HepG2 (cell line): ENCODE measurements around the gene SLC6A5. TPM values are rescaled to one million over a fixed set of nuclear protein-coding genes. Genes with fewer than 3 reads are reported as not detected.
A peak's percentile ranks its signal among the peaks of the same experiment; 100 is the strongest.

Source experiments
- ATAC-seq: fragments of 200-7000 bp; cut with Tn5 transposase; 3 replicates; pipeline ENCODE4 v1.9.1; 2020; ENCODE audit warnings: mild to moderate bottlenecking, moderate library complexity
- BruUV-seq: library from RNA; stranded (reverse); fragments of 400-500 nt; replicated peaks from 2 replicates; lab custom pipeline; 2021; lab: Mats Ljungman, UMichigan
- CTCF ChIA-PET: fragments of 300-600 bp; formaldehyde crosslinking; extraction: SDS; loops from one replicate; lab custom pipeline; 2021; ENCODE audit warnings: low total read pairs, inconsistent platforms, low intra/inter-chr PET ratio; lab: Yijun Ruan, JAX
- POLR2A ChIA-PET: fragments of 350-600 bp; sonication (Branson Sonifier 250); formaldehyde crosslinking; loops from one replicate; lab custom pipeline; 2020; ENCODE audit warnings: antibody characterized with exemption, inconsistent platforms; lab: Yijun Ruan, JAX
- DNase-seq: peaks from one replicate; pipeline ENCODE4 v3.0.0-alpha.2; 2015; ENCODE audit warnings: low spot score
- FAIRE-seq: peaks from 3 replicates; lab custom pipeline; 2011; peaks lifted over from hg19 to GRCh38; lab: Jason Lieb, UNC
- H2AFZ ChIP-seq: one replicate; pipeline ENCODE4 v1.6.1; 2011; ENCODE audit warnings: low read length, inconsistent platforms
- H3K27ac ChIP-seq: fragments of 300-600 bp; 3 replicates; pipeline ENCODE4 v1.8.0; 2011; ENCODE audit warnings: mixed run types, mild to moderate bottlenecking, mixed read lengths, low read length, inconsistent platforms; ENCODE audit not compliant: insufficient read depth; ENCODE audit errors: extremely low read length
- H3K27me3 ChIP-seq, 2 experiments: fragments of 200-600 bp in 1 of 2; 2 replicates in 1 of 2; 3 replicates in 1 of 2; pipeline versions ENCODE4 v1.6.0 to v1.8.0; 2011; ENCODE audit warnings: low read length in 2 of 2, mild to moderate bottlenecking in 2 of 2, moderate library complexity in 2 of 2, inconsistent platforms in 1 of 2; ENCODE audit not compliant: insufficient read depth in 2 of 2, control insufficient read depth in 1 of 2
- H3K36me3 ChIP-seq, 2 experiments: fragments of 200-600 bp in 1 of 2; replicated peaks in 1 of 2; 2 replicates in 1 of 2; 3 replicates in 1 of 2; pipeline versions ENCODE4 v1.5.1 to v1.8.0; 2011; ENCODE audit warnings: low read length in 2 of 2, inconsistent platforms in 1 of 2; ENCODE audit not compliant: insufficient read depth in 2 of 2, control insufficient read depth in 1 of 2
- H3K4me1 ChIP-seq: 2 replicates; pipeline ENCODE4 v1.5.1; 2012; ENCODE audit warnings: low read length, inconsistent platforms; ENCODE audit not compliant: insufficient read depth
- H3K4me2 ChIP-seq: 2 replicates; pipeline ENCODE4 v1.6.0; 2011; ENCODE audit warnings: low read depth, low read length, inconsistent platforms
- H3K4me3 ChIP-seq, 3 experiments: fragments of 200-600 bp in 1 of 3; sonication (generic), shearing (Covaris generic) in 1 of 3; replicated peaks in 1 of 3; 2 replicates each; pipeline ENCODE4 v1.5.1; 2011 to 2016; ENCODE audit warnings: low read length in 3 of 3, inconsistent platforms in 2 of 3, low read depth in 2 of 3, mild to moderate bottlenecking in 2 of 3, control low read depth in 1 of 3, mixed read lengths in 1 of 3; ENCODE audit not compliant: insufficient read depth in 1 of 3
- H3K79me2 ChIP-seq: one replicate; pipeline ENCODE4 v1.6.1; 2011; ENCODE audit warnings: low read length, inconsistent platforms; ENCODE audit not compliant: insufficient read depth
- H3K9ac ChIP-seq: 2 replicates; pipeline ENCODE4 v1.6.0; 2011; ENCODE audit warnings: mild to moderate bottlenecking, low read depth, low read length, inconsistent platforms; ENCODE audit not compliant: insufficient read depth
- H3K9me3 ChIP-seq: 2 replicates; pipeline ENCODE4 v1.5.1; 2012; ENCODE audit warnings: mild to moderate bottlenecking, low read length
- H4K20me1 ChIP-seq: 2 replicates; pipeline ENCODE4 v1.6.0; 2011; ENCODE audit warnings: inconsistent platforms, mild to moderate bottlenecking, low read length, moderate library complexity; ENCODE audit not compliant: insufficient read depth
- ETV5 ChIP-seq: IDR thresholded peaks from 2 replicates; pipeline ENCODE4 v1.6.1; 2018; ENCODE audit warnings: missing biosample characterization, missing genetic modification reagents, inconsistent platforms, borderline replicate concordance
- KAT2B ChIP-seq: fragments of 150-350 bp; IDR thresholded peaks from 2 replicates; pipeline ENCODE4 v1.6.1; 2014; ENCODE audit warnings: low read depth, low read length, borderline replicate concordance
- MAFK ChIP-seq, 2 experiments: IDR thresholded peaks in 1 of 2; conservative IDR thresholded peaks in 1 of 2; 2 replicates each; pipeline ENCODE4 v1.6.1; 2011; ENCODE audit warnings: improper control_type of control experiment in 2 of 2, low read length in 2 of 2
- SOX5 ChIP-seq: IDR thresholded peaks from 2 replicates; pipeline ENCODE4 v1.6.1; 2016; ENCODE audit warnings: borderline replicate concordance
- TBX3 ChIP-seq: fragments of 450-650 bp; IDR thresholded peaks from 2 replicates; pipeline ENCODE4 v1.6.1; 2017; ENCODE audit warnings: antibody characterized with exemption, mild to moderate bottlenecking, inconsistent platforms, borderline replicate concordance
- ZNF331 ChIP-seq: sonication (generic); formaldehyde crosslinking; IDR thresholded peaks from 2 replicates; pipeline ENCODE4 v1.4.0; 2020; ENCODE audit warnings: missing genetic modification reagents
- WGBS: methylation state at CpG from one replicate; pipeline ENCODE4 v1.1.6; 2017; ENCODE audit warnings: low lambda C conversion rate; 5-methylcytosine and 5-hydroxymethylcytosine counted together
- in situ Hi-C: cut with HindIII; loops from 2 replicates; pipeline ENCODE4 v1.10.0; 2017; ENCODE audit warnings: low pct_unique_long_range_greater_than_20kb; ENCODE audit not compliant: extremely low pct_ligation_motif_present
- intact Hi-C: fragments of 100-400 bp; cut with micrococcal nuclease; formaldehyde crosslinking; loops from one replicate; pipeline ENCODE4 v1.10.0; 2022; ENCODE audit not compliant: unreplicated experiment
- polyA plus RNA-seq, 8 experiments: library from polyadenylated mRNA; depleted of rRNA in 3 of 8; stranded (reverse) in 7 of 8; unstranded in 1 of 8; fragments of >200 nt; fragmentation: Illumina TruSeq in 4 of 8; extraction: Trizol in 4 of 8; gene quantifications; 2 replicates each; pipeline versions ENCODE4 v1.2.1 to v1.2.3, GENCODE V29; 2011 to 2016; ENCODE audit warnings: low read depth in 4 of 8, missing spikeins in 1 of 8, mixed read lengths in 1 of 8; ENCODE audit not compliant: insufficient read depth in 1 of 8
- total RNA-seq, 5 experiments: library from RNA; depleted of rRNA; stranded (reverse); fragments of >200 nt; fragmentation: Illumina TruSeq; extraction: Trizol; gene quantifications; 2 replicates each; pipeline ENCODE4 v1.2.3, GENCODE V29; 2016; ENCODE audit warnings: low read depth in 1 of 5
- TF ChIP-seq, protein P1 (sequence below): sonication (generic); formaldehyde crosslinking; IDR thresholded peaks from 2 replicates; pipeline ENCODE4 v1.9.0; 2022; ENCODE audit warnings: missing genetic modification reagents, mild to moderate bottlenecking, borderline replicate concordance

The SLC6A5 gene
- total and polyA plus RNA-seq, 2 of the 13 experiments (the other 11 are each of a cell fraction or from before 2014, with no cell fraction given): not detected

DNA sequence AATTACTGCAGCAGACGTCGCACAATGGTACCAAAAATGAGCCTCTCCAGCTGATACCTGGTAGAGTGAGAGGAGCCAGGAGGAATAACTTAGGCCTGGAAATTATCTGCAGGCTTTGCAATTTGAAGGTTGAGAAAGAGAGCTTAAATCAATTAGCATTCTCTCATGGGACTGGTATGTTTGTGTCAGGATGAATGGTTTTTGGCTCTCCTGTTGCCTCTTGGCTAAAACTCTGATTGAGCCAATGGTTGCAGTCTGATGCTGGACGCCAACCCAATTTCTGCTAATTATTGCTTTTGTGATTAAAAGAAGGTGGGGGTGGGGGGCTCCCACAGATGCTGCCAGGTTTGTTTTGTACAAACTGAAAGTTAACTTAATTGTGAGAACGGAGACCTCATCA, 57.5 kb downstream of the SLC6A5 start (continued):
- TF ChIP-seq ZNF331 (CRISPR knock-in tag) (no peak), MAFK (conservative IDR thresholded peaks at IDR 0.05 in 1 of 2, IDR thresholded peaks at IDR 0.05 in 1 of 2; ENCODE audit: low read length in 2 of 2) (no peak), KAT2B (no peak)

DNA sequence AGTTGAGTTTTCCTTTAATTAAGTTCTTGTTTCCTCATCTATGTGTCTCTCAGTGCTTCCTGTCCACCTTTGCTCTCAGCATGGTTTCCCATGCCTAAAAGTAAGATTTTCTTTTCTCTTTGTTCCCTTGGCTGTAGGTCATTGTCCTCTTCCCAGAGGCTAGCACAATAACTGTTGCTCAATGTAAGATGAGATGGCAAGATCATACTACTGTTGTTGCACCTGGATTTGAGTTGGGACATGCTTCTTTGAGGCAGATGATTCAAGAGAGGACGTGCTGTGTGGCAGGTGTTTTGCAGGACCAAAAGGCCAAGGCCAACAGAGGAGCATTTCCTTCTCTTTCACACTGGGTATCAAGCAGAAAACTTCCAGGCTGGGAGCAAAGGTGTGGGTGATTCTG, 58.7 kb downstream of the SLC6A5 start:
- in situ Hi-C loops (loop anchor here (25.0 kb wide), 1 partner anchor 1479 kb away; no protein-coding TSS in a partner anchor), intact Hi-C loops (no loop called here)
- no peak for FAIRE-seq
- Histone ChIP-seq H3K36me3 (no peaks in the 10 kb centered on the region), H3K4me2 (no peak overlapping the region), H3K79me2 (no peaks in the 10 kb centered on the region), H3K4me3 (no peak overlapping the region), H3K4me1 (peaks cover 8% of the 10 kb centered on the region; the same call in 1 of the 2 replicates), H3K9me3 (no peaks in the 10 kb centered on the region), H4K20me1 (no peaks in the 10 kb centered on the region), H2AFZ (no peak overlapping the region), H3K27me3 (peaks cover 0 to 10% of the 10 kb centered on the region in 2 experiments; a peak in 1 of 5 replicates), H3K27ac (no peak overlapping the region), H3K9ac (no peak overlapping the region)
- 0% methylated on average over 1 of the region's 1 CpG for WGBS
- BruUV-seq: no TSS peak
- TF ChIP-seq SOX5 (CRISPR knock-in tag) (peak; percentile 71), ETV5 (CRISPR knock-in tag) (no peak)
- POLR2A ChIA-PET: no interaction called here
- CTCF ChIA-PET: no interaction called here
- ATAC-seq: no peak
- no peak for DNase-seq

DNA sequence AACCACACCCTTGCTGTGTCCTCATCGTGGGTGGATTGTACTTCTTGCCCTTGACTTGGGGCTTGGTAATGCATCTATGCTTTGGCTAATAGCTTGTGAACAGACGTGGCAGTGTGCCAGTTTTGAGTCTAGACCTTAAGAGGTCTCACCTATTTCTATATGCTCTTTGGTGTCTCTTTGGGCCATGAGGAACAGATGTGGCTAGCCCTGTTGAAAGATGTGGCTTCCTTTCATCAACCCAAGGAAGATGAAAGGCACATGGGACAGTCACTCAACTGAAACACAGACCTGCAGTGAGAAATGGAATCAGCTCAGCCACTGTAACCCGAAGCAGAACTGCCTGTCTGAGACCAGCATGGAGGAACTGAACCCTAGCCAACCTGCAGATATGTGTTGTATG, 62.0 kb downstream of the SLC6A5 start:
- Histone ChIP-seq H3K4me2 (no peak overlapping the region), H3K79me2 (no peaks in the 10 kb centered on the region), H3K27me3 (no peaks in the 10 kb centered on the region), H3K4me1 (peaks cover 8% of the 10 kb centered on the region; the same call in 1 of the 2 replicates), H3K27ac (no peak overlapping the region), H3K4me3 (no peak overlapping the region), H3K9ac (no peak overlapping the region), H4K20me1 (no peaks in the 10 kb centered on the region)
- FAIRE-seq (no peak), DNase-seq (no peak), ATAC-seq (no peak)
- WGBS: 3% methylated on average over 3 of the region's 3 CpGs
- BruUV-seq: no TSS peak
- intact Hi-C loops: no loop called here
- TF ChIP-seq TBX3: no peak
- TF ChIP-seq, protein P1, sequence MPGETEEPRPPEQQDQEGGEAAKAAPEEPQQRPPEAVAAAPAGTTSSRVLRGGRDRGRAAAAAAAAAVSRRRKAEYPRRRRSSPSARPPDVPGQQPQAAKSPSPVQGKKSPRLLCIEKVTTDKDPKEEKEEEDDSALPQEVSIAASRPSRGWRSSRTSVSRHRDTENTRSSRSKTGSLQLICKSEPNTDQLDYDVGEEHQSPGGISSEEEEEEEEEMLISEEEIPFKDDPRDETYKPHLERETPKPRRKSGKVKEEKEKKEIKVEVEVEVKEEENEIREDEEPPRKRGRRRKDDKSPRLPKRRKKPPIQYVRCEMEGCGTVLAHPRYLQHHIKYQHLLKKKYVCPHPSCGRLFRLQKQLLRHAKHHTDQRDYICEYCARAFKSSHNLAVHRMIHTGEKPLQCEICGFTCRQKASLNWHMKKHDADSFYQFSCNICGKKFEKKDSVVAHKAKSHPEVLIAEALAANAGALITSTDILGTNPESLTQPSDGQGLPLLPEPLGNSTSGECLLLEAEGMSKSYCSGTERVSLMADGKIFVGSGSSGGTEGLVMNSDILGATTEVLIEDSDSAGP (CRISPR knock-in tag): no peak
- TF ChIP-seq, all 625 proteins: peak for 0
- ChIA-PET CTCF (no interaction called here), POLR2A (no interaction called here)
- Histone ChIP-seq H3K36me3 (no peaks in the 10 kb centered on the region), H2AFZ (no peak overlapping the region), H3K9me3 (no peaks in the 10 kb centered on the region)
- in situ Hi-C loops: loop anchor here (25.0 kb wide), 1 partner anchor 1476 kb away; no protein-coding TSS in a partner anchor
